SK-N-SH treated with all-trans-retinoic acid at 6 μM for 48 hours (cell line): ENCODE data around the gene GPRC5A.

Experiments
- RARB ChIP-seq: fragments of 250-450 bp; sonication (Bioruptor Pico); IDR thresholded peaks from 2 replicates; pipeline ENCODE4 v1.8.0; 2021; ENCODE audit warnings: mild to moderate bottlenecking, moderate library complexity
- SNAI2 ChIP-seq: fragments of 250-450 bp; sonication (Bioruptor Pico); IDR thresholded peaks from 2 replicates; pipeline ENCODE4 v1.5.0; 2020; ENCODE audit warnings: mild to moderate bottlenecking, moderate library complexity
- ZC3H10 ChIP-seq: fragments of 250-450 bp; sonication (Bioruptor Pico); IDR thresholded peaks from 2 replicates; pipeline ENCODE4 v1.5.1; 2021; ENCODE audit warnings: mild to moderate bottlenecking, moderate library complexity

- TF ChIP-seq RARB (CRISPR knock-in tag), result no peak
- TF ChIP-seq SNAI2 (CRISPR knock-in tag), result no peak
- TF ChIP-seq ZC3H10 (CRISPR knock-in tag), result no peak
Measured at GRCh38 chr12:12924169-12924568, 32.8 kb downstream of the GPRC5A start.
